Activated T-cell treated with anti-CD3 and anti-CD28 coated beads, Interleukin-2, amount 50 U/mL, for 48 hours (primary cell): ENCODE measurements around the gene USP49.
"Not testable (repeated sequence)": the region's sequence is repeated elsewhere in the genome, so short reads cannot be mapped to it uniquely, and the experiment has no call there.

Experiments
- DNase-seq, 2 experiments: peaks; one replicate each; pipeline ENCODE4 v3.0.0-alpha.2; 2020

USP49 gene

GRCh38 chr6:41895300-41896233, at the start of gene USP49:
Gene USP49 (minus strand): TSS chr6:41895375. CDS start chr6:41806983, 88,392 bp downstream.
- DNase-seq: peak; percentile 94 to 95

- DNase-seq: no peak
Measured at GRCh38 chr6:41943456-41943855, 48.3 kb upstream of the USP49 start.

GRCh38 chr6:41942882-41943281, 47.7 kb upstream of the USP49 start:
- not testable (repeated sequence) for DNase-seq

- DNase-seq: peak in 1 of 2 experiments; percentile 44
Measured at GRCh38 chr6:41942067-41942851, 47.1 kb upstream of the USP49 start.

GRCh38 chr6:41941280-41942066, 46.3 kb upstream of the USP49 start, which contains the start of gene CCND3:
Gene CCND3 (minus strand): TSS chr6:41941808. CDS start chr6:41941649, 159 bp downstream.
- peak; percentile 92 to 95 for DNase-seq

- peak in 1 of 2 experiments; percentile 76 for DNase-seq
Measured at GRCh38 chr6:41940759-41941279, 45.6 kb upstream of the USP49 start.

- DNase-seq: peak; percentile 72 to 73
Measured at GRCh38 chr6:41939848-41940758, 44.9 kb upstream of the USP49 start.

- peak; percentile 66 to 70 for DNase-seq
Measured at GRCh38 chr6:41939176-41939847, 44.1 kb upstream of the USP49 start.

GRCh38 chr6:41938590-41939175, 43.5 kb upstream of the USP49 start:
- no peak for DNase-seq

GRCh38 chr6:41937861-41938574, 42.8 kb upstream of the USP49 start:
- DNase-seq: peak in 1 of 2 experiments; percentile 39

GRCh38 chr6:41937472-41937860, 42.3 kb upstream of the USP49 start:
- no peak for DNase-seq

GRCh38 chr6:41936073-41936837, 41.1 kb upstream of the USP49 start:
- DNase-seq: peak; percentile 79 to 84

GRCh38 chr6:41935685-41936072, 40.5 kb upstream of the USP49 start:
- no peak for DNase-seq

GRCh38 chr6:41935193-41935574, 40.0 kb upstream of the USP49 start:
- DNase-seq: no peak

GRCh38 chr6:41934278-41935192, 39.4 kb upstream of the USP49 start:
- DNase-seq: no peak

GRCh38 chr6:41932378-41932777, 37.2 kb upstream of the USP49 start:
- no peak for DNase-seq

GRCh38 chr6:41931792-41932191, 36.6 kb upstream of the USP49 start:
- DNase-seq: no peak

GRCh38 chr6:41929924-41930323, 34.7 kb upstream of the USP49 start:
- no peak for DNase-seq
